Right renal pelvis (tissue), 4 donors: ENCODE results near the gene CAPZA1. TPM values are rescaled to one million over a fixed set of nuclear protein-coding genes. Genes with fewer than 3 reads are reported as not detected.

Source experiments
- DNase-seq, 4 donors: peaks; one replicate each; pipeline ENCODE4 v3.0.0-alpha.2; 2013; ENCODE audit warnings: low read depth in 4 of 4, low spot score in 3 of 4, missing footprints in 1 of 4
- polyA plus RNA-seq, 4 donors: library from polyadenylated mRNA; unstranded; fragments of 120-200 nt; gene quantifications; one replicate each; pipeline ENCODE4 v1.2.1, GENCODE V29; 2013; ENCODE audit not compliant: insufficient read length in 4 of 4

Gene CAPZA1
- polyA plus RNA-seq, 4 donors: 115 to 150 (median 140) TPM

DNA sequence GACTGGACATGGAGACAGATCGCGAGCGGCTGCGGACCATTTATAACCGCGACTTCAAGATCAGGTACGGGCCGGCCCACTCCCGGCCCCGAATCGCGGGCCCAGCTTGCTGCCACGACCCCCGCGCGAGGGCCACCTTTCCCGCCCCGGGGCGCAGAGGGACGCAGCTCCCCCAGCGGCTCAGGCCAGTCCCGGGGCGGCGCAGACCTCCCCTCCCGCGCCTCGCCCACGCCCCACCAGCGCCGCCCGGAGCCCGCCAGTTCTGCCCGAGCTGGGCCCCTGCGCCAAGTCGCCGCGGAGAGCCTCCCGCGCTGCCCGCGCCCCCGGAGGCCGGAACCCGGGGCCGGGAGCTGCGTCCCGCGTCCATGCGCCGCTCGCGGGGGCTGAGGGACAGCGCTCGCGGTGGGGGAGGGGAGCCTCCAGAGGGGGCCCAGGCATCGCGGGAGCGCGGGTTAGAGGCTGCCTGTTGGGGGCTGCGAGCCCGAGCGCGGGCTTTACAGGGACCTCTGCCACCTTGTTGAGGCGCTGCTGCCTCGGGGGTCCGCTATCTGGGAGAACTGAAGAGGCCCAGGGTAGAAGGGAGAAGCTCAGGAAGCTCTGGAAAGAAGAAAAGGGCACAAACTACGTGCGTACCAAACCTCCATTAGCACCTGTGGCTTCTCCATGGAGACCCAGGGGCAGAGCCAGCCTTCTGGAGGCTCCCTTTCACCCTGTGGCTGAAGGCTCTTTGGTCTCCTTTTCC, 55.5 kb downstream of the CAPZA1 start:
- peak in 3 of 4 donors; percentile 36 to 49 (median 45) for DNase-seq

- DNase-seq: no peak
Observed at GRCh38 chr1:112675728-112676381, 56.2 kb downstream of the CAPZA1 start.

DNA sequence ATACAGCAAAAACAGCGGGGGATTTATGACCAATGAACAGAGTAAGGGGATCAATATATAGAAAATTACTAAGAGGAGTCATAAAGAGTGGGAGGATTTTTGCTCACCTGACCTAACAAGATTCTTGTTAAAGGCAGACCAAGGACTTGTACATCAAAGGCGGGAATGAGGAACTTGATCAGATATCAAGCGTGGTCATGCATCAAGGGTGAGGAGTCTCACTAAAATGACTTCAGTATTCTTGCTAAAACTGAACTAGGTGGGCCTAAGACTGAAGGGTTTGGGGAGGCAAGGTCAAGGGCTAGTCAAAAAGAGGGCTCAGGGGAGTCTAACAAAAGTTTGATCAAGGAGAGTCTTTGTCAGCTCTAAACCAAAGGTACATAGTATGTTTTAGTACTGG, 56.9 kb downstream of the CAPZA1 start:
- no peak for DNase-seq

GRCh38 chr1:112677501-112677900, 57.9 kb downstream of the CAPZA1 start:
- no peak for DNase-seq

DNA sequence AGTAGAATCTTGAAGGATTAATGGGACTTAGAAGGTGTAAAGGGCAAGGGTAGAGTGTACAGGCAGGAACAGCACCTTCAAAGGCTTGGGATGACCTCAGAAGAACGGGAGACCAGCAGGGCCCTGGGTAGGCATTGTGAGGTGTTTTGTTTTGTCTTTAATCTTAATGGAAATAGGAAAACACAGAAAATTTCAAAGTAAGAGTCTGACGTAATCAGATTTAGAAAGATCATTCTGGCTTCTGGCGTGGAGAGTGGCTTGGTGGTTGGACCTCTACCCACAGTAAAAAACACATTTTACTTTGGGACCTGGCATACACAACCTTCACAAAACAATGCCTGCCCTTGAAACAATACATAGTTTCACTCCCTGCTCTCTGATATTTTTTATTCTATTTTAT, 59.0 kb downstream of the CAPZA1 start:
- DNase-seq: no peak

GRCh38 chr1:112685913-112686312, 66.3 kb downstream of the CAPZA1 start:
- DNase-seq: no peak

GRCh38 chr1:112686417-112686816, 66.8 kb downstream of the CAPZA1 start:
- no peak for DNase-seq

DNA sequence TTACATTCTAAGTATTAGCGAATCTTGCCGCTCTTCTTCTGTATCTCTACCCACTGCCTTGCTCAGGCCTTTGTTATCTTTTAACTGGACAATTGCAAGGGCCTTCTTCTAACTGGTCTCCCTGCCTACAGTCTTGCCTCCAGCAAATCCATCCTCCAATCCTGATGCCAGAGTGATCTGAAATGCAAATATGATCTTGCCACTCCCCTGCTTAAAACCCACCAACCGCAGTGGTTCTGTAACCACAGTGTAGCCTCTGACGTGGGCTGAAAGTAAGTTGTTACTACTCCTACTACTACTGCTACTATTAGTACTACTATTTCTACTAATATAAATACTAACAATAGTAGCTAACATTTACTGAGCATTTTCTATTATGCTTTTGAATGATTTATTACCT, 67.2 kb downstream of the CAPZA1 start:
- no peak for DNase-seq

GRCh38 chr1:112687361-112687760, 67.7 kb downstream of the CAPZA1 start:
- DNase-seq: no peak

- DNase-seq: no peak
Observed at GRCh38 chr1:112687785-112688496, 68.3 kb downstream of the CAPZA1 start.

DNA sequence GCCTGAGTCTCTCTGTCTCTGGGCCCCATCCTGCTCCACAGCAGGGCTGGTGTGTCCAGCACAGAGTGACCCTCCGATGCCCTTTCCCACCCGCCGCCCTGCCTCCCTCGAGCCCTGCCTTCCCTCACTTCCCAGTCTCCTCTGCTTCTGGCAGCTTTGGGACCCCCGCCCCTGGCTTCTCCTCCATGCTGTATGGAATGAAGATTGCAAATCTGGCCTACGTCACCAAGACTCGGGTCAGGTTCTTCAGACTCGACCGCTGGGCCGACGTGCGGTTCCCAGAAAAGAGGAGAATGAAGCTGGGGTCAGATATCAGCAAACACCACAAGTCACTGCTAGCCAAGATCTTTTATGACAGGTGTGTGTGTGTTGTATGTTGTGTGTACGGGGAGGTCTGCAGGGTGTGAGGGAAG, 69.2 kb downstream of the CAPZA1 start:
- DNase-seq: no peak

DNA sequence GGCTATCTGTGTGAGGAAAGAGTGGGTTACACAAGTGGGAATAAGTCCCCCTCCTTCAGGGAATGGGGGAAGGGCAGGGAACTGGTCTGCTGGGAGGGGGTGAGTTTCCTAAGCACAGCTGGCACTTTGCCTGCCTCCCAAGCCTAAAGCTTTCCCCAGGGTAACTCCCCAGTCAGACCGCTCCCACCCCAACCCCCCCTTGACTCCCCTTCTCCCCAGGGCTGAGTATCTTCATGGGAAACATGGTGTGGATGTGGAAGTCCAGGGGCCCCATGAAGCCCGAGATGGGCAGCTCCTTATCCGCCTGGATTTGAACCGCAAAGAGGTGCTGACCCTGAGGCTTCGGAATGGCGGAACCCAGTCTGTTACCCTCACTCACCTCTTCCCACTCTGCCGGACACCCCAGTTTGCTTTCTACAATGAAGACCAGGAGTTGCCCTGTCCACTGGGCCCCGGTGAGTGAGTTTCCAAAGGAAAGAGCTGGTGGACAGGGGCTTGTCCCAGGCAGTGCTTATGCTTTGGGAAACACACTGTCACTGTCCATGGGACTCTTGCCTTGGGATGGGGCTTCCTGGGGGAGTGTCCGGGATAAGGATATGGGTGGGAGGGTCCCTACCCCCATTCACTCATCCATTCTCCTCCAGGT, 69.7 kb downstream of the CAPZA1 start:
- DNase-seq: no peak

GRCh38 chr1:112689842-112690237, 70.2 kb downstream of the CAPZA1 start:
- DNase-seq: no peak

- DNase-seq: no peak
Observed at GRCh38 chr1:112692681-112693080, 73.0 kb downstream of the CAPZA1 start.

GRCh38 chr1:112693821-112694220, 74.2 kb downstream of the CAPZA1 start:
- no peak for DNase-seq

DNA sequence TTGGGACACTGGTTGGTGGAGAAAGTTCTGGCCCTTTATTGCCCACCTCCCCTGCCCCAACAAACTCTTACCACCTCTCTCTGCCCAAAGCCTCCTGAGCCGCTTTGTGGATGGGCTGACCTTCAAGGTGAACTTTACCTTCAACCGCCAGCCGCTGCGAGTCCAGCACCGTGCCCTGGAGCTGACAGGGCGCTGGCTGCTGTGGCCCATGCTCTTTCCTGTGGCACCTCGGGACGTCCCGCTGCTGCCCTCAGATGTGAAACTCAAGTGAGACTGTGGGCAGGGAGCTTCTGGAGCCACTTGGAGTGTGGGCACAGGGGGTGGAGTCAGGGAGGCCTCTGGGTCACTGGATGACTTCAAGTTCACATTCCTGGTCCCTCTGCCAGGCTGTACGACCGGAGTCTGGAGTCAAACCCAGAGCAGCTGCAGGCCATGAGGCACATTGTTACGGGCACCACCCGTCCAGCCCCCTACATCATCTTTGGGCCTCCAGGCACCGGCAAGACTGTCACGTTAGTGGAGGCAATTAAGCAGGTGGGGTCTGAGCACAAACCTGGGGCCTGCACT, 74.8 kb downstream of the CAPZA1 start:
- no peak for DNase-seq

- DNase-seq: no peak
Observed at GRCh38 chr1:112695276-112695675, 75.6 kb downstream of the CAPZA1 start.

DNA sequence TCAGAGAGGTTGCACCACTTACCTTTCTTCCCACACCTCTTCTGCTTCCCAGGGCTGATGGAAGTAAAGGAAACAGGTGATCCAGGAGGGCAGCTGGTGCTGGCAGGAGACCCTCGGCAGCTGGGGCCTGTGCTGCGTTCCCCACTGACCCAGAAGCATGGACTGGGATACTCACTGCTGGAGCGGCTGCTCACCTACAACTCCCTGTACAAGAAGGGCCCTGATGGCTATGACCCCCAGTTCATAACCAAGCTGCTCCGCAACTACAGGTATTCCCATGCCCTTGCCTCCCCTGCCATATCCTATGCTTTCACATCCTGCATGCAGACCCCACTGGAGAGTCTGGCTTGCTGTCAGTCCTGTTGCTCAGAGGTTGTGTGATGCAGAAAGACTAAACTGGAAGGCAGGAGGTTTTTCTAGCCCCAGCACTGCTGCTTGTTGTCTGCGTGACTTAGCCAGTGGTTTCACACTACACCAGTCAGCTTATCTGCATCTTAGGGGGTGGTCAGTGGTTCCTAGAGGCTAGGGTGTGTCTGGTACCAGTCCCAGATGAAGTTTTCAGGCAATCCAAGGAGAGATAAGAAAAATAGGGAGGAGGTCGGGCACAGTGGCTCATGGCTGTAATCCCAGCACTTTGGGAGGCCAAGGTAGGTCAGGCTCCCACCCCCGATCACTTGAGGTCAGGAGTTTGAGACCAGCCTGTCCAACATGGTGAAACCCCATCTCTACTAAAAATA, 77.1 kb downstream of the CAPZA1 start:
- DNase-seq: no peak

DNA sequence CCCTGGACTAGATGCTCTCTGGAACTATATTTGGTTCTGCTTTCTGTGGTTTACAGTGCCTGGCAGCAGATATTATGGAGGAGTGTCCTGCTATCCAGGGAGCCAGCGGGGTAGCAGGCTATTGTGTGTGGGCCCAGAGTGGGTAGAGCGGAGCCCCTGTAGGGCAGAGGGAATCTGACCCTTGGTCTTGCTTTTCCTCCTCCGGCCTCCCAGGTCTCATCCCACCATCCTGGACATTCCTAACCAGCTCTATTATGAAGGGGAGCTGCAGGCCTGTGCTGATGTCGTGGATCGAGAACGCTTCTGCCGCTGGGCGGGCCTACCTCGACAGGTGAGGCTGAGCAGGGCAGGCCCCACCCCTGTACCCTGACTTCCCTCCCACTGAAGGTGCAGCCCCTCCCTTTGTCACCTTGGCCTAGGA, 78.2 kb downstream of the CAPZA1 start:
- no peak for DNase-seq
